Measurements from ENCODE around the gene ZNF45. TPM values are rescaled to one million over a fixed set of nuclear protein-coding genes. Genes with fewer than 3 reads are reported as not detected.
"Not testable (repeated sequence)": the region's sequence is repeated elsewhere in the genome, so short reads cannot be mapped to it uniquely, and the experiment has no call there.

Gene ZNF45
- total RNA-seq, result 10 to 100 TPM; 11.5 to 14.4 TPM
- long read RNA-seq, donor 1, partial matches to known transcripts, result 0 of 3 reads
- long read RNA-seq, donor 1, other reads (novel, unspliced or antisense), result 3 of 3 reads
- long read RNA-seq, donor 2, partial matches to known transcripts, result 0 of 2 reads
- long read RNA-seq, donor 2, other reads (novel, unspliced or antisense), result 1 of 2 reads

DNA sequence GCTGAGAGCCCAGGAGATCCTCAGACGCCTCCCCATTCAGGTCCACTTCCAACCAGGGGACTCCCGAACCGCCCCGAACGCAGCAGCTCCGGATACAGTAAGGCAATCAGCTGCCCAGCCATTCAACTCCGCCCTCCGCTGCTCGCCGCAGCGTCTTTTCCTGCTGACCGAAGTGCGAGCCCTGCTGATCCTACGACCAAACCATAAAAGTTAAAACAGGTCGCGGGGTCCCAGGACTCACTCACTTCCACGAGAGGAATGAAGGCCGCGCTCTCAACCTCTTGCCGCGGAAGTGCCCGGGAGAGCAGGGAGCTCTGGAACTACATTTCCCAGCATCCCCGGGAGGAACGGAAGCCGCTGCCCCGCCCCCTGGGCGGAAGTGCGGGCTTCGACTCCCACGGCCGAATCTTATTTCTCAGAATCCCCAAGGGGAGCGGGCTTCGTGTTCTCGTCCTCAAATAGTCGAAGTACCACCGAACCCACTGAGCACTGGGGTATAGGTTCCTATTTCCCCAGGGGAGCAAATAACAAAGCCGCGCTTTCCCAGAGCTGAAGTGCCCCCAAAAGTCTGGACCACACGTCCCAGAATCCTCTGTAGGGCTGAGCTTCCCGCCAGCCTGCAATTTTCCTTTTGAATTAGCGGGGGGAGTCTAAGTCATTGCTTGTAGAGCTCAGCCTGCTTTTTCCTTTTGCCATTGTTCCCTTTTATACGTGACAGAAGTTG, at the start of gene ZNF45:
ZNF45 (minus strand) TSS at position 298 of the 724 bp plus-strand sequence. CDS start 13,097 bp downstream, outside the sequence.
- intact Hi-C loops (cut with DNase I), result no loop called here
- peak; percentile 96 for DNase-seq (ENCODE audit: low spot score)

DNA sequence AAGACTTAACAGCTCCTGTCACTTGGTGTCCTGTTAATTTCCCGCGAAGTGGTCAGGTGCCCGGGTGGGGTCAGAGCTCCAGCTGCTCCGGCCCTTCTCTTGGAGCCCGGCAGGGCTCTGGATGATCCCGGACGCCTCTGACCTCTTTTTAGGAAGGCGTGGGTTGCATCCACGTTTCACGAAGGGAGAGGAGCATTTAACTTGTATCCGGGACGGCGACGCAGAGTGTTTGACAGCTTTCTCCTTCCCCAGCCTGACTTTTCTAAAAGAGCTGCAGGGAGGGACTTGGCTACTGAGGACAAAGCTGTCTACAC, 49.6 kb upstream of the ZNF45 start:
- no peak for DNase-seq (ENCODE audit: low spot score)
- intact Hi-C loops (cut with DNase I), result no loop called here

DNA sequence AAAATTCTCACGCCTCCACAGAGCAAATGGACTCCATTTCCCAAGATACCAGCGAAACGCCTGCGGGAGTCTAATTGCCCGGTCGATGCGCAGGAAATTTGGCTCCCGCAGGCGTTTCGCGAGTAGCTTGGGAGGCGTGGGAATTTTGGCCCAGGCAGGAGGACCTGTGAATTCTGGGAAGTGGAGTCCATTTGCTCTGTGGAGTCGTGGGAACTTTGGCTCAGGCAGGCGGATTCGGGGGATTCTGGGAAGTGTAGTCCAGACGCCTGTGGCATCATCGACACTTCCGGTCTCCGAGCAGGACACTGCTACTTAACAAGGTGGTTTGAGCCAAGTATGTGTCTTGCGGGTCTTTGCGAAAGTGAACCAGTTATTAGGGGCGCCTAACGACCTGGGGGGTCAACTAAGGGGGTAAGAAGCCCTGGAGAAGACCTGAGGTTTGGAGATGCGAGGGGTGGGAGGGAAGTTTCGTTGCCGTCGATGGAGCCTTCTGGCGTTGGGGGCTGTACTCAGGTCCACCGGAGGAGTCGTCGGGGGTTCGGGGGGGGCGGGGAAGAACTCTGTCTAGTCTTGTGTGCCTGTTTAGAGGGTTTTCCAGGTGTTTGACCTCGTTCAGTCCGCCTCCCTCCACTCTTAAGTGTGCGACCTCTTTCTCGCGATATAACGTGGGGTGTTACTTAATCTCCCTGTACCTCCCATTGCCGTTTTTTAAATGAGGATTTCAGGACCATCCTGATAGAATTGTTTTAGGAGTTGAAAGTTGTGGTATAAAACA, 49.0 kb upstream of the ZNF45 start, which contains the start of gene ZNF155:
ZNF155 (plus strand) TSS at position 277 of the 775 bp plus-strand sequence. CDS start 4,356 bp downstream, outside the sequence.
- intact Hi-C loops (cut with DNase I), result no loop called here
- DNase-seq (ENCODE audit: low spot score), result peak; percentile 94

DNA sequence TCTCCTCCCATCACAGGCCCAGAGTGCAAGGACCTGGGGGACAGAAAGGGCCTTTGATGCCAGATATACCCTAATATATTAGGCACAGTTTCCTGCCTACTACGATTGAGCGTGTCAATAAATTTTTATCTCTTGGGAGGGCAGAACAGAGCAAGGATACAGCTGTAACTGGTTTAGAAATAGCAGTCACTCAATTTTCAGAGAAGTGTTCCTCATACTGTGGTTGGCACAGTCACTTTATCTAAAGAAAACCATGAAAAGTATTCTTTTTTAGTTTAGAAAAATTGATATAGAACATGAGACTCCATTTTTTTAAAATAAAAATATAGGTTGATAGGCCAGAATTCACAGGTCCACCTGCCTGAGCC, 48.4 kb upstream of the ZNF45 start:
- DNase-seq (ENCODE audit: low spot score), result no peak
- intact Hi-C loops (cut with DNase I), result no loop called here

DNA sequence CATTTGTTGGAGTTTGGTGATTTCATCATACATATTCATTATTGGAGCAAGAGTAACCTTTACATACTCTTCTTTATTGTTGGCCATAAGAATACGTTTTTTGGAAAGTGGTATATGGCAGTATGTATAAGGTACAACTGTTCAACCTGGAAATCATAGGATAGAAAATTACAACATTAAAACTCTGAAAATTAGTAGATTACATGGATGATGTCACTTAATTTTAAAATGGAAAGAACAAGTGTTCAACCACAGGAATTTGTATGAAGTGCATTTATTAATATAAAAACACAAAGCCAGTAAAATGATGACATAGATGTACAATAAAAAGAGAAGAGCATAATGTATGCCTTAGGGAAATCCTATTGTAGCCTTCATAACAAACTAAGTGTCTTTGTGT, 41.6 kb upstream of the ZNF45 start:
- DNase-seq (ENCODE audit: low spot score), result no peak
- intact Hi-C loops (cut with DNase I), result no loop called here

DNA sequence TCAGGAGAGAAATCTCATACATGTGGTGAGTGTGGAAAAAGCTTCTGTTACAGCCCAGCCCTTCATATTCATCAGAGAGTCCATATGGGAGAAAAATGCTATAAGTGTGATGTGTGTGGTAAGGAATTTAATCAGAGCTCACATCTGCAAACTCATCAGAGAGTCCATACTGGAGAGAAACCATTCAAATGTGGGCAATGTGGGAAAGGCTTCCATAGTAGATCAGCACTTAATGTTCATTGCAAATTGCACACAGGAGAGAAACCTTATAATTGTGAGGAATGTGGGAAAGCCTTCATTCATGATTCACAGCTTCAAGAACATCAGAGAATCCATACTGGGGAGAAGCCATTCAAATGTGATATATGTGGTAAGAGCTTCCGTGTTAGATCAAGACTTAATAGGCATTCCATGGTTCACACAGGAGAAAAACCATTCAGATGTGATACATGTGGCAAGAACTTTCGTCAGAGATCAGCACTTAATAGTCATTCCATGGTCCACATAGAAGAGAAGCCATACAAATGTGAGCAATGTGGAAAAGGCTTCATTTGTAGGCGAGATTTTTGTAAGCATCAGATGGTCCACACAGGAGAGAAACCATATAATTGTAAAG, 31.1 kb upstream of the ZNF45 start:
- DNase-seq (ENCODE audit: low spot score), result no peak
- intact Hi-C loops (cut with DNase I), result no loop called here

DNA sequence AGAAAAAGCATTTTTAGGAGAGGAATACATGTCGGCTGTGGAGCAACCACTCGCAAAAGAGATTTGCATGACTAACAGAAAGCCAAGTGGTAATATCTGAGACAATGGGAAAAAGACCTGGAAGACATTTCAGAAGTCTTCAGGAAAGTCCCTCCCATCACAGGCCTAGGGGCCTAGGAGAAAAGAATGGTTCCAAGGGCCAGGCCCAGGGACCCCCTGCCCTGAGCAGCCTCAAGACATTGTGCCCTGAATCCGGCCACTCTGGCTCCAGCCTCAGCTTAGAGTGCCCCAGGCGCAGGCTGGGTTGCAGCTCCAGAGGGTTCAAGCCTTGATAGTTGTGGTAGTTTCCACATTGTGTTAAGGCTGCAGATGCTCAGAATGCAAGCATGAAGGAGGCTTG, 25.3 kb upstream of the ZNF45 start:
- intact Hi-C loops (cut with DNase I), result no loop called here
- no peak for DNase-seq (ENCODE audit: low spot score)

DNA sequence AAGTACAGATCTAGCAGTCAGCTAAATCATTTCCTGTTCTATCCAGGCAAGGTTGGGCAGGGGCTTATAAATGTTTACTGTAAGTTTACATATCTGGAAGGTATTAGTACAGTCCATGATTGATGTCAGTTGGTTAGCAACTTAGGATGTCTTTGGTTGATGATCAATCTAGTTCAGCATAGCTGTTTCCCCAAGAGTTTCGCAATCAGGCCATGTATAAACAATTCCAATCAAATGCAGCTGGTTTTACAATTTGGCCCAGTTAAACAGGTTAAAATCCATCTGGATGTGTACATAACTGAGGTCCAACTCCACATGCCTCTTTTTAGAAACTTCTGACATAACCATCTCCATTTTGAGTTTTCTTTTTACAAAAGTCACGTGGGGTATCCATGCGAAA, 22.8 kb upstream of the ZNF45 start:
- intact Hi-C loops (cut with DNase I), result no loop called here

DNA sequence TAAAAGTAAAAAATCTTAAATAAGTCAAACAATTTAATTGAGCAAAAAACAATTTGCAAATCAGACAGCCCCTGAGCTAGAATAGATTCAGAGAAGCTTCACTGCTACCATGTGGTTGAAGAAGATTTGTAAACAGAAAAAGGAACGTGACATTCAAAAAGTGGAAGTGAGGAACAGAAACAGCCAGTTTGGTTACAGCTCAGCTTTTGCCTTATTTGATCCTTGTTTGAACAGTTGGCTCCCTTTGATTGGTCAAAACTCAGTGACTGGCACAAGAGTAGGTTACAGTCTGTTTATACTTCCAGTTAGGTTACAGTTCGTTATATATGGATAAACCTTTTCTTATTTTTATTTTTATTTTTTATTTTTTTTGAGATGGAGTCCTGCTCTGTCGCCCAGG, 21.7 kb upstream of the ZNF45 start:
- DNase-seq (ENCODE audit: low spot score), result no peak
- intact Hi-C loops (cut with DNase I), result no loop called here

More for the DNA sequence above, 22.8 kb upstream of the ZNF45 start:
- DNase-seq (ENCODE audit: low spot score), result no peak

DNA sequence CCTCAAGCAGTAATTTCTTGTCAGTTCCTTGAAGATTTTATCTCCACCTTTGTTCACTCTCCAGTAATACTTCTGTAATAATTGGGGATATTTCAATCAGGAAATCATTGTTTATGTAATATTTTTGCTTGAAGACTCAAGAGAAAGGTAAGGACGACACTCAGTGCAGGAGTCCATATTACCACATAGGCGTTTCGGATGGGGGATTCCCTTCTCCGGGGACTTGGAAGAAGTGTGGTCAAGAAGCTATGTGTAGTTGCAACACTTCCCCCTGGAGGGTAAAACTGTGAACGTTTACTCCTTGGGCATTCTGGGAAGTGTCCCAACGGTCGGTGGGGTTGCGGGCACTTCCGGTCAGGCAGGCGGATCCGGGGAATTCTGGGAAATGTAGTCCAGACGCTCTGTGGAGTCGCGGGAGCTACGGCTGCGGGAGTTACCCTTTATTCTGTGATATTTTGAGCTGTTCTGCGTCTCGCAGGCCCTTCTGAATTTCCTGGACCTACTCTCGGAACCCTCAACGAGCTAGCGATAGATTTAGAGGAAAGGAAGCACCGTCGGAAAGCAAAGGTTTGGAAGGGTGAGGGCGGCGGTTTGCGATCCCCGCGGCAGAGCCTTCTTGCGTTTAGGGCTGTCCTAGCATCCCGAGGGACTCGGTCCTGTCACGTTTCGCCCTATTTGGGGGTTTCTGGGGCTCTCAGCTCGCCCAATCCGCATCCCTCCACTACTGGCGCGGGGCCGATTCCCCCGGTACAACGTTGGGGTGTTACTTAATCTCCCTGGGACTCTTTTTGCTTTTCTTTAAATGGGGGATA, 16.0 kb upstream of the ZNF45 start, which contains the start of gene ZNF221:
ZNF221 (plus strand) TSS at position 395 of the 812 bp plus-strand sequence. CDS start 11,499 bp downstream, outside the sequence.
- DNase-seq (ENCODE audit: low spot score), result peak; percentile 96
- intact Hi-C loops (cut with DNase I), result no loop called here

DNA sequence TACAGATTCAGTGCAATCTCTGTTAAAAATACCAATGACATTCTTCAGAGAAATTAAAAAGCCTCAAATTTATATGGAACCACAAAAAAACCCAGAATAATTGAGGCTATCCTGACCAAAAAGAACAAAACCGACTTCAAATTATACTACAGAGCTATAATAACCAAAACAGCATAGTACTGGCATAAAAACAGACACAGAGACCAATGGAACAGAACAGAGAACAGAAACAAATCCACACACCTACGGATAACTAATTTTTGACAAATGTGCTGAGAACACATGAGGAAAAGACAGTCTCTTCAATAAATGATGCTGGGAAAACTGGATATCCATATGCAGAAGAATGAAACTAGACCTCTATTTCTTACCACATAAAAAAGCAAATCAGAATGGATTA, 14.7 kb upstream of the ZNF45 start:
- not testable (repeated sequence) for DNase-seq (ENCODE audit: low spot score)

DNA sequence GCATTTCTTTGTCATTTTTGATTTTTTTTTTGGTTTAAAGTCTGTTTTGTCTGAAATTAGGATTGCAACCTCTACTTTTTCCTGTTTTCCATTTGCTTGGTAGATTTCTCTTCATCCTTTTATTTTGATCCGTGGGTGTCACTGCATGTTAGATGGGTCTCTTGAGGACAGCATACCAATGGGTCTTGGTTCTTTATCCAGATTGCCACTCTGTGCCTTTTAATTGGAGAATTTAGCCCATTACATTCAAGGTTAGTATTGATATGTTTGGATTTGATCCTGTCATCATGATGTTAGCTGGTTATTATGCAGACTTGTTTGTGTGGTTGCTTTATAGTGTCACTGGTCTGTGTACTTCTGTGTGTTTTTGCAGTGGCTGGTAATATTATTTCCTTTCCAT, 12.3 kb upstream of the ZNF45 start:
- intact Hi-C loops (cut with DNase I), result not testable (repeated sequence)

More for the DNA sequence above, 14.7 kb upstream of the ZNF45 start:
- intact Hi-C loops (cut with DNase I), result not testable (repeated sequence)

DNA sequence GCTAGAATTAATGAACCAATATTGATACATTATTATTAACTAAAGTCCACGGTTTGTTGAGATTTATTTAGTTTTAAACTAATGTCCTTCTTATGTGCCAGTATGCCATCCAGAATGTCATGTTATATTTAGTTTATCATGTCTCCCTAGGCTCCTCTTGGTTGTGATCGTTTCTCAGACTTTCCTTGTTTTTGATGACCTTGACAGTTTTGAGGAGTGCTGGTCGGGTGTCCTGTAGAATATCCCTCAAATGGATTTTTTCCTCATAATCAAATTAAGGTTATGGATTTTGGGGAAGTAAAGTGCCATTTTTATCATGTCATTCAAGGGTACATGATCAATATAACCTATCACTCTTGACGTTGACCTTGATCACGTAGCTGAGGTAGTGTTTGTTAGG, 6.1 kb upstream of the ZNF45 start:
- no peak for DNase-seq (ENCODE audit: low spot score)
- intact Hi-C loops (cut with DNase I), result no loop called here

More for the DNA sequence above, 12.3 kb upstream of the ZNF45 start:
- DNase-seq (ENCODE audit: low spot score), result not testable (repeated sequence)

DNA sequence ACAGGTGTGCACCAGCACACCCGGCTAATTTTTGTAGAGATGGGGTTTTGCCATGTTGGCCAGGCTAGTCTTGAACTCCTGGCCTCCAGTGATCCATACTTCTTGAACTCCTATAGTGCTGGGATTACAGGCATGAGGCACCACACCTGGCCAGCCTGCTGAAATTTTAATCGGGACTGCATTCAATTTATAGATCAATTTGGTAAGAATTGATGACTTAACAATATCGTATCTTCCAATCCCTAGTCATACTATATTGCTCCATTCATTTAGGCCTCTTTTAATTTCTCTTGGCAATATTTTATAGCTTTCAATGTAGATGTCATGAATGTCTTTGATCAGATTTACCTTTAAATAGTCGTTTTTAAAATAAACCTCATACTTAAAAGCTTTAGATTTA, 5.6 kb upstream of the ZNF45 start:
- no peak for DNase-seq (ENCODE audit: low spot score)
- intact Hi-C loops (cut with DNase I), result no loop called here

DNA sequence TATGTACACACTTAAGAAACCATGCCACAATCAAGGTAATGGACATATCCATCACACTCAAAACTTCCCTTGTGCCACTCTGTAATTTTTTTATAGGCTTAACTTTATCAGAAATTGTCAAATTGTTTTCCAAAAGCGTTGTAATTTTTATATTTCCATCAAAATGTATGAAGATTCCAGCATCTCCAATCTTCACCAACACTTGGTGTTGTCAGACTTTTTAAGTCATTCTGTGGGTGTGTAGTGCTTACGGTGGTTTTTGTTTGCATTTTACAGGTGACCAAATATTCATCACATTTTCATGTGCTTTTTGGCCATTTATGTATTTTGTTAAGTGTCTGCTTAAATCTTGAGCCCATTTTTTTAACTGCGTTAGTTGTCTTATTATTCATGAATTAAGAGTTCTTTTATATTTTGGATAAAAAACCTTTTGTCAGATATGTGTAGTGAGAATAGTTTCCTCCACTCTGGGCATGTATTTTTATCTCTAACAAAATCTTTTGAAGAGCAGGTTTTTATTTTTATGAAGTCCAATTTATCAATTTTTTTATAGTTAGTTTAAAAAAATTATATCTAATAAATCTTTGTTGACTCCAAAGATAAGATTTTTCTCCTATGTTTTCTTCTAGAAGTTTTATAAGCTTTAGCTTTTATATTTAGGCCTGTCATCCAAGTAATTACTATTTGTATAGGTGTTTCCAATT, 4.6 kb upstream of the ZNF45 start:
- intact Hi-C loops (cut with DNase I), result no loop called here
- no peak for DNase-seq (ENCODE audit: low spot score)

DNA sequence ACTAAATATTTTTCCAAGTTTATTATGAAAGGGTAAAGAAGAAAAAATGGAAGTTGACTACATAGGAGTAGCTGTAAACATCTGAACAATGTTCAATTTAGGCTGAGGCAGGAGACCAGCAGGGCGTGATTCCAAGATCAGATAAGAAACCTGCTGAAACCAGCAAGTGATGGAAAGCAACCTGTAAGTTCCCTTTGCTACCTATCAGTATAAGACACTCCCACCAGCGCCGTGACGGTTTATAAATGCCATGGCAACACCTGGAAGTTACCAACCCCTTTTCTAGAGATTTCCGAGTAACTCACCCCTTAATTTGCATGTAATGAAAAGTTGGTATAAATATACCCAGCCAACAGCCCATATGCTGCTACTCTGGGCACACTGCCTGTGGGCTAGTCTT, 1.1 kb upstream of the ZNF45 start:
- no peak for DNase-seq (ENCODE audit: low spot score)
- intact Hi-C loops (cut with DNase I), result no loop called here

DNA sequence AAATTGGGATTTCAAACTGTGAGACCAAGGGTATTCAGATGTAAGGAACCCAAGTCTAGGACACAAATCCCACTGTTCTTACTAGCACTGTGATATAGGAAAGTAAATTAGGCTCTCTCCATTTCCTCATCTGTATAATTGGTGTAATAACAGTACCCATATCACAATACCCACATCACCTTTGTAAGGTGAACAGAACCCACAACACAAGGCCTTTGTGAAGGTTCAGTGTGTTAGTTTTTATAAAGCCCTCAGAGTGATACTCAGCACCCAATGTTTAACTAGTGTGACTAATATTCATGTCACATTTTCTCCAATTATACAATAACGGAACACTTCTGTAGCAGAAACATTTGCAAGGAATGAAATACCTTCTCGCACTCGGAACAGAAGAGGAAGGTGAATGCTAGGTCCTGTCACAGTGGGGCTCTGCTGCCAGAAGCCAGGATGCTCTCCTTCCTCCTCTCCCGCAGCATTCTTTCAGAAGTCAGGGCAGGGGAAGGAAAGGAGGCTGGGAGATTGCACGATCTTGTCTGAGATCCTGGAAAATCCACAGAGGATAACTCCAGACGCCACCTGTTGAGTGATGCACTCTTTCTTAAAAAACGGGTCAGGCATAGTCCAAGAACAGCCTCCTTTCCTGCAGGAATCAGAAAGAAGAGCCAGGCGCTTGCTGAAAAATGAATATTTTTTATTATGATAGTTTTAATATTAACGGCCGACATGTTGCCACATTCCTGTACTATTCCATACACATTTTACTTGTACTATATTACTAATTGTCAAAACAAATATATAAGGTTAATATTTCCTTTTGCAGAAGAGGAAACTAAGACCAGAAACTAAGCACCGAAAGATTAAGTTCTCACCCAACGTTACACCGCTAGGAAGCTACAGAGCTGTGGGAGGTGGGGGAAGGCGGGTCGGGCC, 762 bp downstream of the ZNF45 start:
- no peak for DNase-seq (ENCODE audit: low spot score)
- intact Hi-C loops (cut with DNase I), result no loop called here
